GM12873 (cell line): Measurements from ENCODE around the gene UQCR11.

Experiments
- CTCF ChIP-seq: IDR thresholded peaks from 2 replicates; pipeline ENCODE4 v1.5.1; 2012; ENCODE audit warnings: low read depth, mild to moderate bottlenecking, moderate library complexity, low read length, control low read depth; ENCODE audit not compliant: insufficient read depth; ENCODE audit errors: missing control alignments

UQCR11 gene

GRCh38 chr19:1649706-1650649 lies 44.7 kb upstream of the UQCR11 start:
- TF ChIP-seq CTCF, result no peak

GRCh38 chr19:1648920-1649541 lies 43.8 kb upstream of the UQCR11 start:
- peak; percentile 14 for TF ChIP-seq CTCF

- TF ChIP-seq CTCF, result no peak
Measured at GRCh38 chr19:1648459-1648849, 43.2 kb upstream of the UQCR11 start.

GRCh38 chr19:1647501-1648458 lies 42.5 kb upstream of the UQCR11 start:
- no peak for TF ChIP-seq CTCF

GRCh38 chr19:1646659-1647453 lies 41.6 kb upstream of the UQCR11 start:
- no peak for TF ChIP-seq CTCF

GRCh38 chr19:1646149-1646548 lies 40.9 kb upstream of the UQCR11 start:
- no peak for TF ChIP-seq CTCF
